Fibroblast of skin of left biceps (primary cell): ENCODE results near the gene CDK6.
A peak's percentile ranks its signal among the peaks of the same experiment; 100 is the strongest.

ENCODE experiments used
- DNase-seq, 2 experiments: peaks; one replicate each; pipeline ENCODE4 v3.0.0-alpha.2; 2013; ENCODE audit warnings: low read depth in 2 of 2

The CDK6 gene

GRCh38 chr7:92645114-92646061, 191.0 kb downstream of the CDK6 start:
- DNase-seq, result no peak

DNA sequence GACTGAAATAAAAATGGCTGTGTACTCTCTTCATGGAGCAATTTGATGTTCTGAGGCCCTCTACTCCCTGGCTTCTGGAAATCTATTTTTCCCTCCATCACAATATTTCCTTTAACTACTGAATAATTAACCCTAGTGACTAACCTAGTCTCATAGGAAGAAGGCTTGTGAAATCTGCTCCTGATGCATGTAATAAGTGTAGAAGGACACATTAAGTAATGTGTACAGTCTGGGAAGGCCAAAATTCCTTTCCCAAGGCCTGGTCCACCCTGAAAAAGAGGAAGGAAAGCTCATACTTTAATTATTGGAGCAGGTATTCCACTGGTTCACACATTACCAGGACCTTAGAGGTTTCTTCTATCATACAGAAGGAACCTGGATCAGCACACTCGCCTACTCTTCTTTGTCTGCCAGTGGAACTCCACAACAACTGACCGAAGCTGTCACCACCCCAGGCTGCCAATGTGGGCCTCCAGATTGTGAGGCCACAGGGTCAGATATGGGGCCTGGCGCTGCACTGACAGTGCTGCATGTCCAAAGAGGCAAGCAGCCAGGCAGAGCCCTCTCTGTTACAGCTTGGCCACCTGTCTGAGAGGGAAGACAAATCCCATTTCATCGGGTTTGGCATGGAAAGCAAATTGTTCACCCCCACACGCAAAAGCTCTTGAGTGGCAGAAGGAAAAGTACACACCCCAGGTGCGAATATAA, 191.8 kb downstream of the CDK6 start:
- DNase-seq, result no peak

DNA sequence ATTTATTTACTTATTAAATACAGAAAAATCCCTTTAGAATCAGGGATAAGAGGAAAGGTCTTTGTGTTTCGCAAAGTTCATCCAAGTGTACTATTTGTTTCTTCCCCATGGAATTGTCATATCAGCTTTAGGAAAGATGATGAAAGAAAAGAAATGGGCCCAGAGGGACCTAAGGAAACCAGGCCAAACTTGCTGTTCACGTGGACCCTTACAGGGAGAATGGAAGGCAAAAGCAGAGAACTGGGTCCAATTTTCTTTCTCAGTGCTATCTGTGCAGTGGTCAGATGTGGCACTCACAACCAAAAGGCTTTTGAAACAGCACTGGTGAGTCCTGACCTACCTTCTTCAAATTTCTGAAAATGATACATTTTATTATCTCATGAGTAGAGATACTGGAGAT, 192.6 kb downstream of the CDK6 start:
- no peak for DNase-seq

- no peak for DNase-seq
Observed at GRCh38 chr7:92641921-92642511, 194.4 kb downstream of the CDK6 start.

DNA sequence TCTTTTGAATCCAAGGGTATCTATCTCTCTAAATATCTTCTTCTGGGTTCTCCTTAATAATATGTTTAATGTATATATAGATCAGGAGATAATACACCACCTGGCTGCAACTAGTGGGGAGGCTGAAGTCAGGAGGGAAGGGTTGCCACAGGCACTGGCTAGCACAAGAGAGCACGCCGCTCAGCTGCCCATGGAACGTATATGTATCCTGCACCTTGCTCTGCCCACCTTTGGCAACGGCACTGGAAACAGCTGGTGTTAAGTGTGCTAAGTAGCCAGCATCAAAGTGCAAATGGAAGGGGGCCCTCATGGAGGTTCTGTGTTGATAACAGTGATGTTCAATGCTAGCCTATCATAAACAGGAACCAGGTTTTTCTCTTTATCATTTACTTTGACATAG, 196.4 kb downstream of the CDK6 start:
- no peak for DNase-seq

- DNase-seq, result no peak
Observed at GRCh38 chr7:92639213-92639896, 197.0 kb downstream of the CDK6 start.

GRCh38 chr7:92636018-92636560, 200.3 kb downstream of the CDK6 start:
- DNase-seq, result no peak

- DNase-seq, result no peak
Observed at GRCh38 chr7:92635538-92635937, 200.8 kb downstream of the CDK6 start.

- peak in 1 of 2 experiments; percentile 43 for DNase-seq
Observed at GRCh38 chr7:92634924-92635519, 201.4 kb downstream of the CDK6 start.

DNA sequence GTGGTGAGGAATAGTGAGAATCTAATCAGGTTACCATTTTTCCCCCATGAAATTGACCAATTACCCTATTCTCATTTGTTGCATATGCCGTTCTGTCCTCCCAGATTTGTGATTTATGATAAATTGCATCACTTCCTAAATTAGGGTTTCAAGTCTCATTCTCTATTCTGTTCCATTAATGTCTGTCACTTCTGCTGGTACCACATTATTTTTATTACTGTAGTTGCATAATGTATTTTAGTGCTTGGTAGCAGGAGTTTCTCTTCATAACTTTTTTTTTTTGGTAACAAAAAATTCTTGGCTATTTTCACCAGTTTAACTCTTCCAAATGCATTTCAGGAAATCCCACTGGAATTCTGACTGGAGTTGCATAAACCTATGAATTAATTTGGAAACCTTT, 202.2 kb downstream of the CDK6 start:
- DNase-seq, result no peak

- peak; percentile 81 to 82 for DNase-seq
Observed at GRCh38 chr7:92633211-92633906, 203.0 kb downstream of the CDK6 start.

- DNase-seq, result no peak
Observed at GRCh38 chr7:92632791-92633190, 203.6 kb downstream of the CDK6 start.

DNA sequence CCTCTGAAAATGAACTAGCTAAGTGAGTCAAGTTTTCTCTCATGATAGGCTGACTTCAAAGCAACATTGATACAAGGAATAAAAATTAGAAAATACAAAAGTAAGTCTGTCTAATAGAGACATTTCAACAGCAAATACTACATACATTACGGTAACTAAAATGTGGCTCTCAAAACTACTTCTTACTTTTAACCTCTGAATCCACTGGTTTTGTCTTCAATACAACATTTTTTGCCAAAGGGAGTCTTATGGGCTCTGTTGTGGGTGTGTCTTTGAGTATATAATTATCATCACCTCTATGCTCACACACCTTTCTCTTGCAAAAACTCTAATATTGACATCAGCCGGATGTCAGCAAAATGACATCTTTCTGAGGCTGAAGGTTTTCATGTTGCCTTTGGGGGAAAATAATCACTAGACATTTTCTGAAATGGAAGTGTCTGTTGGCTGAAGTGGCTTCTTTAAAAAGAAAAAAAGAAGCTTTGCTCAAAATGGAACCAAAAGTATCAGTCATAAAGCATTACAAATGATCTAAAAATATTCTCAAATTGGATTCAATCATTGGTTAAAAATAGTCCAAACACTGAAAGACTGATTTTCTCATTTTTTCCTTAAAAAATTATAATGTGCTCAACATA, 204.4 kb downstream of the CDK6 start:
- no peak for DNase-seq

DNA sequence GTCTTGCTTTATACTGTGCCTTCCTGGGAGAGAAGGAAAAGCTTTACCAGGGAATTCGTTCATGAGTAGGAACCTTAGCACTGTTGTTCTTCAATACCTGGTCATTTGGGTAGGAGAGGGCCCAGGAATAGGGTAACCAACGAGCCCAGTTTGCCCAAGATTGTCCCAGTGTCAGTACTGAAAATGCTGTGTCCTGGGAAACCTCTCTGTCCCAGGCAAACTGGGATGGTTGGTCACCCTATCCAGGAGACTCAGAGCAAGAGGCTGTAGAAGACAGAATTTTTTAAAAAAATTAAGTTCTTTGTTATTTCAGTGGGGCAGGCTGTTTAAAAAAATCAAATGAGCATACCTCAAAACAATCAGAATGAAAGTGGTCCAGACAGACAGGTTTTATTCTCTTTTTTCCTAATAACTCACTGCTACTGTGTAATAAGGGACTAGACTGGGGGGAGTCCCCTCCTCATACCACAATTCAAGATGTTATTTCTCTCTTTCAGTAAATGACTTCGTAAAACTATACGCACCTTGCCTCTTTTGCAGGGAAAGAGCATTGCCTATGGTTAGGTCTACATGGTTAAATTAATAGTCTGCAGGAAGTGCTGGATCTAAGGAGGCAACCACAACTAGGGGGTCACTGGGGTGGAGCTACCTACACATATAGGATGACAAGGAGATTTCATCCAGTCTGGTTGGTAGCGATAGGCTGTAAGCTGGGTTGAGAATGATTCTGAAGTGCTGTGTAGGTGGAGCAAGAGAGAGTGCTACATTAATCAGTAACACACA, 205.1 kb downstream of the CDK6 start:
- no peak for DNase-seq

GRCh38 chr7:92629779-92630178, 206.6 kb downstream of the CDK6 start:
- no peak for DNase-seq

DNA sequence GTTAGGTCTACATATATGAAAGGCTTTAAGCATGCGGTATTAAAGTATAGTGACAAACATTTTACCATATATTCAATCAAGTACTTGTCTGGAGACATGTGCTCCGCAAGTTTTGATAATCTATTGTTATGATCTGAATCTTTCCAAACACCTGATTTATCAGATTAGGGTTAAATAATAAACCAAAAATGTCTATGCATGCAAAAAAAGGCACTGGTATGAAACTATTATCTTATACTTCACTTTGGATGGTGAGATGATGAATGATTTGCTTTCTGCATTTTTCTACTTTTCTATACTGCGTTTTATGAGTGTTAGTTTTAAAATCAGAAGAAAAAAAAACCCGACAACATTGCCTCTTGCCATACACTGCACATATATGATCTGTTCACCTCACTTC, 208.4 kb downstream of the CDK6 start:
- DNase-seq, result no peak

GRCh38 chr7:92626281-92626809, 210.0 kb downstream of the CDK6 start:
- no peak for DNase-seq

DNA sequence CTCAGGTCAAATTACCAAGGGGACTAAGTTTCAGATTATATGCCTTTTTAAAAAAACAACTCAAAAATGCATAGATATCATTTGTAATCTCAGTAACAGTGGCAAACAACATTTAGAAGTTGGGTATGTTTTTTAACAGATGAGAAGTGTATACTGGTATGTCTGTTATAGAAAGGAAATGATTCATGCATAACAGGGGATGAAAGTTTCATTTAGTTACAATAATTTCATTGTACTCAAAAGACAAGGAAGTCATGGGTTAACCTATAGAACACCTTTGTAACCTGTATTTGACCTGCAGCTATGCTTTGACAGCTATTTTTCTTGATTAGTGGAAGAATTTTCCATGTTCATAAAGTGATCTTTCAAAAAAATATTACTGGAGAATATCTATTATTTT, 210.8 kb downstream of the CDK6 start:
- DNase-seq, result no peak
